GM08714 (cell line): ENCODE data around the gene TUNAR.

Source experiments
- H3K4me3 ChIP-seq: fragments of 200-500 bp; sonication (Bioruptor generic); 2 replicates; pipeline ENCODE4 v1.5.1; 2014; ENCODE audit warnings: mild to moderate bottlenecking, low read length, inconsistent platforms
- ZNF274 ChIP-seq: IDR thresholded peaks from 2 replicates; pipeline ENCODE4 v1.6.1; 2012; ENCODE audit warnings: mild to moderate bottlenecking, low read depth, low read length

TUNAR gene

GRCh38 chr14:95876761-95877538 is at the start of gene TUNAR:
TSS of gene TUNAR (plus strand) at chr14:95876832.
- peak within 1 kb of the TSS; percentile 11; the same call in 1 of the 2 replicates for H3K4me3 ChIP-seq
- TF ChIP-seq ZNF274, result no peak

GRCh38 chr14:95828649-95829265 is 47.9 kb upstream of the TUNAR start:
- no peak for TF ChIP-seq ZNF274
- no peak overlapping the region for H3K4me3 ChIP-seq

GRCh38 chr14:95829321-95829720 is 47.3 kb upstream of the TUNAR start:
- TF ChIP-seq ZNF274, result no peak
- H3K4me3 ChIP-seq, result no peak overlapping the region

- H3K4me3 ChIP-seq, result no peak overlapping the region
- no peak for TF ChIP-seq ZNF274
These were observed 46.2 kb upstream of the TUNAR start for GRCh38 chr14:95830386-95830785.

- TF ChIP-seq ZNF274, result no peak
- no peak overlapping the region for H3K4me3 ChIP-seq
These were observed 45.6 kb upstream of the TUNAR start for GRCh38 chr14:95831041-95831440.

GRCh38 chr14:95831468-95831867 is 45.2 kb upstream of the TUNAR start:
- no peak overlapping the region for H3K4me3 ChIP-seq
- no peak for TF ChIP-seq ZNF274

GRCh38 chr14:95832012-95832411 is 44.6 kb upstream of the TUNAR start:
- no peak overlapping the region for H3K4me3 ChIP-seq
- no peak for TF ChIP-seq ZNF274

GRCh38 chr14:95833429-95833828 is 43.2 kb upstream of the TUNAR start:
- no peak for TF ChIP-seq ZNF274
- no peak overlapping the region for H3K4me3 ChIP-seq

- TF ChIP-seq ZNF274, result no peak
- H3K4me3 ChIP-seq, result no peak overlapping the region
These were observed 42.1 kb upstream of the TUNAR start for GRCh38 chr14:95834496-95834895.

- H3K4me3 ChIP-seq, result no peak overlapping the region
- no peak for TF ChIP-seq ZNF274
These were observed 41.4 kb upstream of the TUNAR start for GRCh38 chr14:95835121-95835730.

GRCh38 chr14:95838862-95839261 is 37.8 kb upstream of the TUNAR start:
- no peak for TF ChIP-seq ZNF274

GRCh38 chr14:95840094-95840700 is 36.4 kb upstream of the TUNAR start:
- no peak for TF ChIP-seq ZNF274
- H3K4me3 ChIP-seq, result no peak overlapping the region

More at GRCh38 chr14:95838862-95839261, 37.8 kb upstream of the TUNAR start:
- H3K4me3 ChIP-seq, result no peak overlapping the region

GRCh38 chr14:95841668-95842067 is 35.0 kb upstream of the TUNAR start:
- H3K4me3 ChIP-seq, result no peak overlapping the region
- TF ChIP-seq ZNF274, result no peak

- H3K4me3 ChIP-seq, result no peak overlapping the region
- TF ChIP-seq ZNF274, result no peak
These were observed 26.9 kb upstream of the TUNAR start for GRCh38 chr14:95849761-95850160.

- no peak overlapping the region for H3K4me3 ChIP-seq
- no peak for TF ChIP-seq ZNF274
These were observed 26.2 kb upstream of the TUNAR start for GRCh38 chr14:95850429-95850828.

- H3K4me3 ChIP-seq, result no peak overlapping the region
- no peak for TF ChIP-seq ZNF274
These were observed 21.0 kb upstream of the TUNAR start for GRCh38 chr14:95855606-95856005.
